Adrenal gland (tissue), 5 donors: ENCODE results near the gene CPVL.

Experiments
- CTCF ChIP-seq, 6 experiments: fragments of 450-650 bp in 4 of 6; fragments of 200-600 bp in 2 of 6; sonication (generic) in 1 of 6; IDR thresholded peaks; 1 replicate in 5 of 6; 2 replicates in 1 of 6; pipeline versions ENCODE4 v1.5.1 to v1.8.0; 2016 to 2021; ENCODE audit warnings: antibody characterized with exemption in 6 of 6, mild to moderate bottlenecking in 2 of 6, moderate library complexity in 1 of 6
- POLR2A ChIP-seq, 2 donors: fragments of 450-650 bp; IDR thresholded peaks; one replicate each; pipeline ENCODE4 v1.6.1; 2017; ENCODE audit warnings: antibody characterized with exemption in 2 of 2, mild to moderate bottlenecking in 2 of 2, moderate library complexity in 1 of 2
- donor health status: DM: no; HTN: no; CAD: no.

- TF ChIP-seq CTCF (IDR thresholded peaks at IDR 0.05) (peak in 2 of 6 experiments; percentile 9 to 16), POLR2A (IDR thresholded peaks at IDR 0.05) (no peak)
These were observed 32.8 kb downstream of the CPVL start for GRCh38 chr7:29113384-29114102.
